K562 (cell line): ENCODE results near the gene HIKESHI. TPM values are rescaled to one million over a fixed set of nuclear protein-coding genes. Genes with fewer than 3 reads are reported as not detected.

Experiments used
- ATF7 ChIP-seq: fragments of 450-650 bp; IDR thresholded peaks from 2 replicates; pipeline ENCODE4 v1.7.1; 2014; ENCODE audit warnings: mild to moderate bottlenecking, moderate library complexity
- HCFC1 ChIP-seq: IDR thresholded peaks from 2 replicates; pipeline ENCODE4 v1.6.1; 2012; ENCODE audit warnings: low read depth, low read length, improper control_type of control experiment
- L3MBTL2 ChIP-seq: fragments of 450-650 bp; IDR thresholded peaks from 2 replicates; pipeline ENCODE4 v1.6.1; 2016; ENCODE audit warnings: mild to moderate bottlenecking, moderate library complexity
- MEF2D ChIP-seq: conservative IDR thresholded peaks from 2 replicates; pipeline ENCODE4 v1.6.1; 2016; ENCODE audit warnings: low read depth, missing genetic modification characterization, missing compliant biosample characterization
- PHF8 ChIP-seq: fragments of 200-600 bp; sonication (generic); IDR thresholded peaks from 2 replicates; pipeline ENCODE4 v1.6.1; 2012; ENCODE audit warnings: mixed run types, mild to moderate bottlenecking, inconsistent platforms, low read length, moderate library complexity, borderline replicate concordance
- POLR2B ChIP-seq: fragments of 450-650 bp; IDR thresholded peaks from 2 replicates; pipeline ENCODE4 v1.6.1; 2018; ENCODE audit warnings: low read depth; ENCODE audit not compliant: partially characterized antibody
- SIN3A ChIP-seq, 2 experiments: fragments of 150-350 bp in 1 of 2; IDR thresholded peaks; 2 replicates each; pipeline ENCODE4 v1.6.1; 2011 to 2016; ENCODE audit warnings: borderline replicate concordance in 2 of 2, low read depth in 2 of 2, low read length in 2 of 2, mild to moderate bottlenecking in 2 of 2, moderate library complexity in 2 of 2; ENCODE audit not compliant: control insufficient read depth in 1 of 2
- SMARCA4 ChIP-seq: fragments of 450-650 bp; IDR thresholded peaks from 2 replicates; pipeline ENCODE4 v1.6.1; 2016
- SP1 ChIP-seq: sonication (generic); formaldehyde crosslinking; IDR thresholded peaks from 2 replicates; pipeline ENCODE4 v1.8.1; 2022; ENCODE audit warnings: mild to moderate bottlenecking, missing genetic modification reagents
- ZKSCAN8 ChIP-seq: fragments of 200-800 bp; sonication (Bioruptor generic); IDR thresholded peaks from 2 replicates; pipeline ENCODE4 v1.6.1; 2016; ENCODE audit warnings: missing genetic modification characterization, missing compliant biosample characterization
- ZNF133 ChIP-seq: fragments of 250-450 bp; sonication (Bioruptor Pico); IDR thresholded peaks from 2 replicates; pipeline ENCODE4 v1.4.0; 2020; ENCODE audit warnings: mild to moderate bottlenecking
- ZNF143 ChIP-seq: sonication (generic); formaldehyde crosslinking; IDR thresholded peaks from 2 replicates; pipeline ENCODE4 v1.9.0; 2022; ENCODE audit warnings: mild to moderate bottlenecking, missing genetic modification reagents
- ZNF551 ChIP-seq: fragments of 250-450 bp; sonication (Bioruptor Pico); IDR thresholded peaks from 2 replicates; pipeline ENCODE4 v1.5.0; 2021; ENCODE audit warnings: mild to moderate bottlenecking, moderate library complexity
- polyA plus RNA-seq, 8 experiments: library from polyadenylated mRNA; depleted of rRNA in 4 of 8; stranded (reverse) in 5 of 8; unstranded in 3 of 8; fragments of >200 nt; fragmentation: Nextera tagmentation in 2 of 8; fragmentation: Illumina TruSeq in 1 of 8; extraction: Ambion mirVana in 2 of 8; extraction: Trizol in 1 of 8; gene quantifications; 2 replicates each; pipeline versions ENCODE4 v1.2.1 to v1.2.3, GENCODE V29; 2011 to 2014; ENCODE audit warnings: inconsistent platforms in 1 of 8, missing spikeins in 1 of 8
- total RNA-seq, 7 experiments: library from RNA; depleted of rRNA in 6 of 7; stranded (reverse); fragments of >200 nt in 6 of 7; fragmentation: Illumina TruSeq in 2 of 7; extraction: Trizol in 2 of 7; gene quantifications; 2 replicates each; pipeline versions ENCODE4 v1.2.1 to v1.2.3, GENCODE V29; 2011 to 2021; ENCODE audit warnings: low replicate concordance in 1 of 7
- TF ChIP-seq, protein P1 (sequence below): sonication (generic); formaldehyde crosslinking; IDR thresholded peaks from 2 replicates; pipeline ENCODE4 v1.8.1; 2023; ENCODE audit warnings: mild to moderate bottlenecking, missing genetic modification reagents
- TF ChIP-seq, protein P2 (sequence below): sonication (generic); formaldehyde crosslinking; IDR thresholded peaks from 2 replicates; pipeline ENCODE4 v1.8.1; 2023; ENCODE audit warnings: mild to moderate bottlenecking, missing genetic modification reagents, moderate library complexity
- TF ChIP-seq, protein P3 (sequence below), 2 experiments: fragments of 200-800 bp in 1 of 2; sonication (Bioruptor generic) in 1 of 2; sonication (generic) in 1 of 2; formaldehyde crosslinking in 1 of 2; IDR thresholded peaks in 1 of 2; conservative IDR thresholded peaks in 1 of 2; 2 replicates each; pipeline versions ENCODE4 v1.5.0 to v1.6.1; 2016 to 2020; ENCODE audit warnings: missing compliant biosample characterization in 1 of 2, missing genetic modification characterization in 1 of 2, missing genetic modification reagents in 1 of 2
- TF ChIP-seq, protein P4 (sequence below): fragments of 450-650 bp; formaldehyde crosslinking; IDR thresholded peaks from 2 replicates; pipeline ENCODE4 v1.4.0; 2022; ENCODE audit warnings: mild to moderate bottlenecking, moderate library complexity

HIKESHI gene
- total and polyA plus RNA-seq, 9 of the 15 experiments (the other 6 are each of a cell fraction or from before 2014, with no cell fraction given): 33.2 to 196 (median 62.7) TPM

DNA sequence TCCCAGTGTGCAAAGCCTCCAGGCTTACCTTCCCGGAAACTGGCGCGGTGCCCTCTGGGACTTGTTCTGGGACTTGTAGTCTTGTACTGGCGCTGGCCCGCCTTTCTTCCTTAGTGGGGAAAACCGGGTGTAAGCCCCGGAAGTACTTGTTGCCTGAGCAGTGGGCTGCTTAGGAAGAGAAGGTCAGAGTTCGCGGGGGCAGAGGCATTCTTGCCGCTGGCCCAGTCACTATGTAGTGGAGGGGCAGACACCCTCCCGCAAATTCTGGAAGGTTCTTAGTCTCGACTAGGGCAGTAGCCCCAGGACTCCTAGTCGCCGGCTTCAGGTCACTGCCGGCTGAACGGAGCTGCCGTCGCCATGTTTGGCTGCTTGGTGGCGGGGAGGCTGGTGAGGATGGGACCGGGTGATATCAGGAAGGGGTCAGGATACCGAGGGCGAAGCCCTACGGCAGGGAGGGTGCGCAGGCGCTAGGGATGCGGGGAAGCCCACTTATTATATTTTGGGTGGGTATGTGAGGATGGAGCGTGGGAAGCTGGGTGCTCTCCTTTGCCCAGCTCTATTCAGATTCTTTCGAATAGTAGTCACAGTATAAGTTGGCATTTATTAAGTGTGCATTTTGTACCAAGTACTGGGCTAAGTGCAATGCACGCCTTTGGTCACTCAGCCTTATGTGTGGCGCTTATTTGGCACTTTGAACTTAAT lies at the start of gene HIKESHI (continued):
- peak; percentile 73; the same call in 1 of the 2 replicates for TF ChIP-seq ATF7
- no peak for TF ChIP-seq ZNF133 (CRISPR knock-in tag)
- TF ChIP-seq SIN3A (IDR thresholded peaks at IDR 0.05; ENCODE audit: borderline replicate concordance in 2 of 2, control insufficient read depth in 1 of 2, low read depth in 2 of 2, low read length in 2 of 2): peak; percentile 32 to 75; a peak in 2 of 4 replicates
- peak; percentile 86 for TF ChIP-seq SP1
- peak; percentile 60; the same call in 1 of the 2 replicates for TF ChIP-seq ZKSCAN8 (CRISPR knock-in tag)
- TF ChIP-seq, protein P1, sequence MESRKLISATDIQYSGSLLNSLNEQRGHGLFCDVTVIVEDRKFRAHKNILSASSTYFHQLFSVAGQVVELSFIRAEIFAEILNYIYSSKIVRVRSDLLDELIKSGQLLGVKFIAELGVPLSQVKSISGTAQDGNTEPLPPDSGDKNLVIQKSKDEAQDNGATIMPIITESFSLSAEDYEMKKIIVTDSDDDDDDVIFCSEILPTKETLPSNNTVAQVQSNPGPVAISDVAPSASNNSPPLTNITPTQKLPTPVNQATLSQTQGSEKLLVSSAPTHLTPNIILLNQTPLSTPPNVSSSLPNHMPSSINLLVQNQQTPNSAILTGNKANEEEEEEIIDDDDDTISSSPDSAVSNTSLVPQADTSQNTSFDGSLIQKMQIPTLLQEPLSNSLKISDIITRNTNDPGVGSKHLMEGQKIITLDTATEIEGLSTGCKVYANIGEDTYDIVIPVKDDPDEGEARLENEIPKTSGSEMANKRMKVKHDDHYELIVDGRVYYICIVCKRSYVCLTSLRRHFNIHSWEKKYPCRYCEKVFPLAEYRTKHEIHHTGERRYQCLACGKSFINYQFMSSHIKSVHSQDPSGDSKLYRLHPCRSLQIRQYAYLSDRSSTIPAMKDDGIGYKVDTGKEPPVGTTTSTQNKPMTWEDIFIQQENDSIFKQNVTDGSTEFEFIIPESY: no peak
- TF ChIP-seq HCFC1: peak; percentile 100
- TF ChIP-seq L3MBTL2: peak; percentile 76; the same call in 1 of the 2 replicates
- no peak for TF ChIP-seq ZNF551 (CRISPR knock-in tag)
- peak; percentile 80 for TF ChIP-seq POLR2B
- TF ChIP-seq, protein P2, sequence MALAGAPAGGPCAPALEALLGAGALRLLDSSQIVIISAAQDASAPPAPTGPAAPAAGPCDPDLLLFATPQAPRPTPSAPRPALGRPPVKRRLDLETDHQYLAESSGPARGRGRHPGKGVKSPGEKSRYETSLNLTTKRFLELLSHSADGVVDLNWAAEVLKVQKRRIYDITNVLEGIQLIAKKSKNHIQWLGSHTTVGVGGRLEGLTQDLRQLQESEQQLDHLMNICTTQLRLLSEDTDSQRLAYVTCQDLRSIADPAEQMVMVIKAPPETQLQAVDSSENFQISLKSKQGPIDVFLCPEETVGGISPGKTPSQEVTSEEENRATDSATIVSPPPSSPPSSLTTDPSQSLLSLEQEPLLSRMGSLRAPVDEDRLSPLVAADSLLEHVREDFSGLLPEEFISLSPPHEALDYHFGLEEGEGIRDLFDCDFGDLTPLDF (CRISPR knock-in tag): peak; percentile 70; the same call in 1 of the 2 replicates
- 0 out of 2 replicates have a peak, but pooled peaks have one; percentile 48 for TF ChIP-seq MEF2D (tag)
- TF ChIP-seq, protein P3, sequence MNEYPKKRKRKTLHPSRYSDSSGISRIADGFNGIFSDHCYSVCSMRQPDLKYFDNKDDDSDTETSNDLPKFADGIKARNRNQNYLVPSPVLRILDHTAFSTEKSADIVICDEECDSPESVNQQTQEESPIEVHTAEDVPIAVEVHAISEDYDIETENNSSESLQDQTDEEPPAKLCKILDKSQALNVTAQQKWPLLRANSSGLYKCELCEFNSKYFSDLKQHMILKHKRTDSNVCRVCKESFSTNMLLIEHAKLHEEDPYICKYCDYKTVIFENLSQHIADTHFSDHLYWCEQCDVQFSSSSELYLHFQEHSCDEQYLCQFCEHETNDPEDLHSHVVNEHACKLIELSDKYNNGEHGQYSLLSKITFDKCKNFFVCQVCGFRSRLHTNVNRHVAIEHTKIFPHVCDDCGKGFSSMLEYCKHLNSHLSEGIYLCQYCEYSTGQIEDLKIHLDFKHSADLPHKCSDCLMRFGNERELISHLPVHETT (CRISPR knock-in tag; conservative IDR thresholded peaks at IDR 0.05 in 1 of 2, IDR thresholded peaks at IDR 0.05 in 1 of 2): peak in 1 of 2 experiments; percentile 93; a peak in 2 of 4 replicates
- TF ChIP-seq, protein P4, sequence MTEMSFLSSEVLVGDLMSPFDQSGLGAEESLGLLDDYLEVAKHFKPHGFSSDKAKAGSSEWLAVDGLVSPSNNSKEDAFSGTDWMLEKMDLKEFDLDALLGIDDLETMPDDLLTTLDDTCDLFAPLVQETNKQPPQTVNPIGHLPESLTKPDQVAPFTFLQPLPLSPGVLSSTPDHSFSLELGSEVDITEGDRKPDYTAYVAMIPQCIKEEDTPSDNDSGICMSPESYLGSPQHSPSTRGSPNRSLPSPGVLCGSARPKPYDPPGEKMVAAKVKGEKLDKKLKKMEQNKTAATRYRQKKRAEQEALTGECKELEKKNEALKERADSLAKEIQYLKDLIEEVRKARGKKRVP (CRISPR knock-in tag): peak; percentile 67
- peak; percentile 96 for TF ChIP-seq PHF8
- peak; percentile 46 for TF ChIP-seq SMARCA4
- peak; percentile 95 for TF ChIP-seq ZNF143 (CRISPR knock-in tag)
